Non-pigmented ciliary epithelial cell (primary cell): Measurements from ENCODE around the gene HLA-DPB1.
"Not testable (repeated sequence)": the region's sequence is repeated elsewhere in the genome, so short reads cannot be mapped to it uniquely, and the experiment has no call there.

Source experiments
- DNase-seq: peaks from one replicate; pipeline ENCODE4 v3.0.0-alpha.2; 2010; ENCODE audit warnings: low read depth

HLA-DPB1 gene

DNA sequence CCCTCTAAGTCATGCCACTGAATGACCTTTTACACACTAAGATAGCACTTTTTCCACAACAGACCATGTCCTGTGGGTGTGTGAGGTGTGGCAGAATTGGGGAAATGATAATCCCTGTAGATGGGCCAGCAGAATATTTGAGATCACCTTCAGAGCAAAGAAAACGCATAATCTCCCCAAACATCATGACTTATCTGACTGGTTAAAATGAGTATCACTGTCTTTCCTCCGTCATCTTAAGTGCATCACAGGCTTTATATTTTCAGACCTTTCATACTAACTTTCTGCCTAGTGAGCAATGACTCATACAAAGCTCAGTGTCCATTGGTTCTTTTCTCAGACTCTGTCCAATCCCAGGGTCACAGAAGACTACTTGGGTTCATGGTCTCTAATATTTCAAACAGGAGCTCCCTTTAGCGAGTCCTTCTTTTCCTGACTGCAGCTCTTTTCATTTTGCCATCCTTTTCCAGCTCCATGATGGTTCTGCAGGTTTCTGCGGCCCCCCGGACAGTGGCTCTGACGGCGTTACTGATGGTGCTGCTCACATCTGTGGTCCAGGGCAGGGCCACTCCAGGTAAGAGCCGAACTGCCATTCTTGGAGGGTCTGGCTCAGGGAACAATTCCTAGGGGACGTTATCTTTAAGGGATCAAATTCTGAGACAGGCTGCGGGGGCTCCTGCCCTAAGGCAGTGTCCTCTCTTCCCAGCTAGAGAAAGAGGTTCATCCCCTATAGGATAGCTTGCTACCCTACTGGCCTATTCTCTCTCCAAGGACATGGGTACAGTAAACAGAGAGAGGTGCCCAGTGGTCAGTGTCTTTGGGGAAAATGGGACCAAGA lies at the start of gene HLA-DPB1:
HLA-DPB1 (plus strand) TSS at position 423 of the 838 bp plus-strand sequence; CDS start at position 475, 52 bp downstream.
- peak; percentile 20 for DNase-seq

DNA sequence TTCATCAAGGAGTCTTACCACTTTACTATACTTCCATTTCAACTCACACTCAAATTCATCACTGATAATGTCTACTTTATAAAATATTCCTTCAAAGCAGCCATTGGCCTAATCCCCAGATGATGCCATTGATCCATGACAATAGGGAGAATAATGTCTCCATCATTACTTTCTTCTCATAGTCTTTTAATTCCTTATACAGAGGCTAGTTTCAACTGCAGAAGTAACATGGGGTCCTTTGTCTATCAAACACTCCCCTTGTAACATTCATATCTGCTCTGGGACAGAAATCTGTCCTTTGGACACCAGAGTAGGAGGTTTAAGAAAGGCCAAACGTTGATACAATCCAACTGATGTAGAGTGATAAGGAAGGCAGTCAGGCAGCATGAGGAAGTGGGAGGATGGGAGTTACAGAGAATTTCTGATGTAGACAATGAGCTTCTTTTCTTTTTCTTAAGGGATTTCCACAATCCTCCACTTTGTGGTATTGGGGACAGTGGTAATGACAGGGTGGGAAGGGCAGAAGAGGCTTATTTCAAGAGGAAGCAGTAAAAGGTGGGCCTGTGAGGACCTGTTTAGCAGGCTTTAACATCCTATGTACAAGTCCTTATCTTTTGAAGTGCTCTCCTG lies 47.5 kb upstream of the HLA-DPB1 start:
- no peak for DNase-seq

DNA sequence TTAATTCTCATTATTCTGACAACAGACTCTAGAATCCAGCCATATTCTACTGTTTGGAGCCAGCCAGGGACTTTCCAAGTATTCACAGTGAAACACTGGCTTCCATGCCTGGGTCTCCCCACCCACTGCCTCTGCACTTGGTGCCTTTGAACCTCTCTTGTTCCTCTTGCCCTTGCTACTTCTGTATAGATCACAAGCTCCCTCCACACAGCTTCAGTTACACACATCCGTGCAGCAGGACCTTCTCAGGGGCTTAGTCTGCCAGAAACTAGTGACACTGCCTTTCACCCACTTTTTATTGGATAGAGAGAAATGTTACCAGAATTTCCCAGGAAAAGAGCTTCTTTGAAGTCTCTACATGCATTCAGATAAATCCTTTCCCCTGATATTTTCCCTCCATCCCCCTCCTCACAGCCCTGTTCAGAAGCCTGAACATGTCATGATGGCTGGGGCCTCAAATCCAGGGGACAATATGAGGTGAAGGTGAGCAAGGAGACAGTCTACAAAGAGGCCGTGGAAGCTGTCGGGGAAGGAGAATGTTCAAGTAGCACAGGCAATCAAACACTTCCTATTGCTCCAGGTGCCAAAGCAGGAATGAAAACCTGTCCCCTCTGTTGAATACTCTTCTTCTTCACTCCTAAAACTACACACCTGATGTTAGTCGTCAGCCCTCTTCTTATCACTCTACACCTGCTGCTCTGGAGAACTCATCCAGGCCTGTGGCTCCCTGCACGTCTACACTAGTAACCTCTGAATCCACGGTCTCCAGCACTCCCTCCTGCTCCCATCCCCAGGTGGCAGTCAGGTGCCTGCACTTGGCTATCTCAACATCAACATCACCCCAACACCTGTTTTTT lies 46.2 kb upstream of the HLA-DPB1 start:
- no peak for DNase-seq

DNA sequence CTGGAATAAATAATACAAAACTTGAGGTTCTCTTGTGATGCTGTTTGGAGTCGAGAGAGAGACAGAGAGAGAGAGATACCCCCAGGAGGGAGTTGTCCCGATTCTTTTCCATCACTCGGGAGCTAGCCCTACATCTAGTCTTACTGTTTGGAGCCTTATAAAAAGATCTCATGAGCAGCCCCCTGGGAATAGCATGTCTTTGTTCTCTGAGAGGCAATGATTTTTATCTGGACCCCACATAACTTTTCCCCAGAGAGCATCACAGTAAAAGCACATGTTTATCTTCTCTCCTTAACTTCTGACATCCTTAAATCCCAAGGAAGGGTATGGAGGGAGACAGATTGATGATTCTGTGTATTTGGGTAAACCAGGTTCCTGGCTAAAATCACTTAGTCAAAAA lies 45.5 kb upstream of the HLA-DPB1 start:
- no peak for DNase-seq

DNA sequence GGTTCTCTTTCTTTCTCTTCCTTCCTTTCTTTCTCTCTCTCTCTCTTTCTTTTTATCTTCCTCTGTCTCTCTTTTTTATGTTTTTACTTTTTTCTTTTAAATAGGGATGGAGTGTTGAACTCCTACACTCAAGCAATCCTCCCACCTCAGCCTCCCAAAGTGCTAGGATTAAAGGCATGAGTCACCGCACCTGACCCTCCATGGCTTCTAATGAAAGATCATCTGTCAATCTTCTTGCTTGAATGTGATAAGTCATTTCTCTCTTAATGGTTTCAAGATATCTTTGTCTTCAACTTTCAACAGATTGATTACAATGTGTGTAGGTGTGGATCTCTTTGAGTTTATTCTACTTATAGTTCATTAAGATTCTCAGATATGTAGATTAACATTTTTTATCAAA lies 41.2 kb upstream of the HLA-DPB1 start:
- DNase-seq = no peak

DNA sequence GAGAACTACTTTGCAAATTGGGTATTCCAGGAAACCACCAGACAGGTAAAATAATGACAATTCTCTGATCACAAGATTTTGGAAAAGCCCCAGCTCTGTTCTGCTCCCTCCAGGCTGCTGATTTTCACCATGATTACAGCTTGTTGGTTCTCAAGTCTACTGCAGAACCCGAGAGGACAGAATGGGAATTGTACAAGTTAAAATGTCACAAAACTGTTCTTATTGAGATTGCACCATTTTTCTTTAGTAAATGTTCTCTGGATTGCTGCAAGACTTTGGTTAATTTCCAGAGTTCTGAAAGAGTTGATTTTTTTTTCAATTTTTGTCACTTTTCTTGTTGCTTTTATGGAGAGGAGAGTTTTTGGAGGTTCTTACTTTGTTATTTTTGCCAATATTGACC lies 39.3 kb upstream of the HLA-DPB1 start:
- DNase-seq = no peak

DNA sequence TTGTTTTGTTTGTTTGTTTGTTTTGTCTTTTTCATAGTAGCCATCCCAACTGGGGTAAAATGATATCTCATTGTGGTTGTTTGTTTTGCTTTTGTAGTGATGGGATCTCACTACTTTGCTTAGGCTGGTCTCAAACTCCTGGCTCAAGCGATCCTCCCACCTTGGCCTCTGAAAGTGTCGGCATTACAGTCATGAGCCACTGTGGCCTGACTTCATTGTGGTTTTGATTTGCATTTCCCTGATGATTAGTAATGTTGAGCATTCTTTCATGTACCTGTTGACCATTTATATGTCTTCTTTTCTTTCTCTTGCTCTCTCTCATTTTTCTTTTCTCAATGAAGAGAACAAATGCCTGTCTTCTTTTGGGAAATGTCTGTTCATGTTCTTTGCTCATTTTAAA lies 35.6 kb upstream of the HLA-DPB1 start:
- no peak for DNase-seq

DNA sequence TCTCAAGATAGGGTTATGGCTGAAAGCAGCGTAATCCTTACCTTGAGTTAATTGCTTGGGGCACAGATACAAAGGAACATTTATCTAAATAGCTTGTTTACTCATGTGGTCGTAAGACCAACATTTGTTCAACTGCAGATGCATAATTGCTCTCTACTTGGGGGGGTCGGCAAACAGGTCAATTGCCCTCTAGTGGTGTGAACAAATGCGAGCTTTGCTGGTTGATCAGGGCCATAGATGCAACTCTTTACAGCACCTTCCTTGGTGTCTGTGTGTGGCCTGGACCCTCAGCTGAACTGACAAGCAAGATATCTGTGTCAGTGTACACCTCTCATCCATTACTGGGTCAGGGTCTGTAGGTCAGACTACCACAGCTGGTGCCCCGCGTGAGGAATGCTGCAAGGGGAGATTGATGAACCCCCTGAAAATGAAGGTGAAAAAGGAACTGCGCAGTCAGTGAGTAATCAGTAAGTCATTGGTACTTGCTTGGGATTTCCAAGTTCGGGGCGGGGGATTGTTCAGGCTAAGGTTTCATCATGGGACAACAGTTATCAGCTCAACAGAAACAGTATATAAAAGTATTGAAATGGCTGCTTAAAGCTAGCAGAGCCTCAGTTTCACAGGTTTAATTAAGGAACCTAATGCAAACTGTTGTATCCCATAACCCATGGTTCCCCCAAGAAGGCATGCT lies 26.3 kb upstream of the HLA-DPB1 start:
- no peak for DNase-seq

DNA sequence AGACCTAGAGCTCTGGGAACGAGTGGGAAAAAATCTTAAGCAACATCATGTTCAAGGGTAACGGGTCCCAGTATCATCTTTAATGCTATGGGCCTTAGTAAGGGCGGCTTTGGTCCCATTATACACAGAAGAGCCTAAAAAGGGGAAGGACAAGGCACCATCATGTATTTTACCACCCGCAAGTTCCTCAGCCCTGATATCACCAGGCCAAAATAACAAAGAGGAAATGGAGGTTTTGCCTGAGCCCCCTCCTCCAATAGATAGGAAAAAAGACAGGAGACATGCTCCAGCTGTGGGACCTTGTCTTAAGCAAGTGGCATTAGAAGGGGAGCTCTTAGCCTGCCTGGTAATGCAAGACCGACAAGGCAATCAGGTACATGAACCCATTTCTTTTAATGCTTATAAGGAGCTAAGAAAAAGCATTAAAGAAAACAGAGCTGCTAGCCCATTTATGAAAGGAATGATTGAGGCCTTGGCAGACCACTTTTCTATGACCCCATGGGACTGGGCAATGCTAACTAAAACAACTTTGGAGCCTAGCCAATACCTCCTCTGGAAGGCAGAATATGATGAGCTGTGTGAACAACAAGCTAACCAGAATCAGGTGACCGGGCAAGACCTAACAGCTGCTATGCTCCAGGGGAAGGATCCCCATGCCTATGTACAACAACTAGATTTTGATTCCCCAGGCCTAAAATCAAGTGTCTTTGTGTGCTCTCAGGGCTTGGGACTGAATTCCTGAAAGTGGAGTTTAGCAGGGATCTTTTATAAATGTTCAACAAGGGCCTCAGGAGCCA lies 25.6 kb upstream of the HLA-DPB1 start:
- no peak for DNase-seq

DNA sequence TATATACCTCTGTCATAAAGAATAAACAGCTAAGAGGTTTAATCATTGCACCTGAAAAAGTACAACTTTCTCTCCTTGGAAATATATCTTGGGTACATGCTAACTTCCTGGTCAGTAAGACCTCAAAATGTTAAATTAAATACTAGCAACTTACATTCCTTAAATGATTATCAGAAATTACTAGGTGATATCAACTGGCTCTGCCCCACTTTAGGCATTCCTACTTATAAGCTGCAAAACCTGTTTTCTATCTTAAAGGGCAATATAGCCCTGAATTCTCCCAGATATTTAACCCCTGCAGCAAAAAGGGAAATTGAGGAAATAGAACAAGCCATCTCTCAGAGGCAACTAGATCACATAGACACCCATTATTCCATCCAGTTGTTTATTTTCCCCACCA lies 23.2 kb upstream of the HLA-DPB1 start:
- DNase-seq = no peak

DNA sequence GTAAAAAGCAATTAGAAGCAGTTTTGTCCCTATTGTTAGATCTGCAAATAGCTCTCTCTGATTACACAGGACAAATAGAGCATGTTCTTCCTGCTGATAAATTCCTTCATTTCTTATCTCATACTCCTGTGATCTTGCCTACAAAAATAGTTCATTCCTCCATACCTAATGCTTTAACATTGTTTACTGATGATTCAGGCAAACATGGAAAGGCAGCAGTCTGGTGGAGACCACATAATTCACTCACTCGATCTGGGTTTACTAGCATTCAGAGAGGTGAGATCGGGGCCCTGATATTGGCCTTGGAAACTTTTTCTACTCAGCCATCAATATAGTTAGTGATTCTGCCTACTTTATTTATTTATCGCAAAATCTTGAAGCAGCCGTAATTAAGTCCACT lies 22.6 kb upstream of the HLA-DPB1 start:
- no peak for DNase-seq

DNA sequence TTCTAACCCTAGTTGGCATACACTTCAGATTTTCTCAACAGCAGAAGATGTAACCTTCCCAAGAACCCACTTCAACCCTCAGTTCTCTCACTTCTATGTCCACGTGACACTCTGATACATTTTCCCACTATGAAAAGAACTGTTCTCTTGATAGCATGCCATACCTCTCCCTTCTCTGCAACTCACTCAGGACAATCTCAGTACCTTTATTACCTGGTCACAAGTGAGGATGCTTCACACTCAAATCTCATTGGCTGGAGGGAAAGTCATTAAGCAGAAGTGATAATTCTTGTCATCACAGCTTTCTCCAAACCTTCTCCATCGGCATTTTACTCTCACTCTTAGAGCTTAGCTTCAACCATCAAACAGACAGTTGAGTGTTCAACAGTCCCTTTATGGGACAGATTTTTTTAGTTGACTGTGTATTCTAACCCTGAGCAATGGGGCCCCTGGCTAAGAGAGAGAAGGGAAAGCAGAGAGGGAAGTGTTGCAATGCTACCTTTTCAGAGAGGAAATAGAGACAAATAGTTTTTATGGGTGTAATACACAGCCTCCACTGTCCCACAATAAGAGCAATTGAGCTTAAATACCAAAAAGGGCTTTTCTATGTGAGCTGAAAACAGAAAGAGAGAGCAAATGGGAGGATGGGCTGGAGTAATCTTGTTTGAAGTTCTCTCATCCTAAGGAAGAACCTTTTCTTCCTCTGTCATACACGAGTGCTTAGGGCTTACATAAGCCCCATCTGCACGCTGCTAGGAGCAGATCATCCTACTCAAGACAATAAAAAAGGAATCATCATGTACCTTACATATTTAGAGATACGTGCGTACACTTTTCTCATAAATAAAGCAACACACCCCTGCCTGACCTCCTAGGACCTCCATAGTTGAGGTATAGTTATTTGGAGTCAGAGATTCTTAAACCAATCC lies 18.3 kb upstream of the HLA-DPB1 start:
- DNase-seq = no peak

DNA sequence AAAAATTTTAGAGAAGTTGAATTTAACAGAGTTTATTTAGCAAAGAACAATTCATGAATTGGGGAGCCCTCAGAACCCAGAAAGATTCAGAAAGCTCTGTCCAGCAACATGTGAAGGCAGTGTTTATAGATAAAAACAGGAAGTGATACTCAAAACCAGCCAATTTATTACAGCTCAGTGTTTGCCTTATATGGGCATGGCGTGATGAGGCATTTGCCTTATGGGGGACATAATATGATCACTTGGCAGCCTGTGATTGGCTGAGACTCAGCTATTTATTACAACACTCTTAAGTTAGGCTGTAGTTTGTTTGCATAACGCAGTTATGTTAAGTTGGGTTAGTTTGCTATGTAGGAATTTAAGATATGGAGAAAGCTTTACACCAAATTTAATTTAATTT lies 13.8 kb upstream of the HLA-DPB1 start:
- DNase-seq = no peak

DNA sequence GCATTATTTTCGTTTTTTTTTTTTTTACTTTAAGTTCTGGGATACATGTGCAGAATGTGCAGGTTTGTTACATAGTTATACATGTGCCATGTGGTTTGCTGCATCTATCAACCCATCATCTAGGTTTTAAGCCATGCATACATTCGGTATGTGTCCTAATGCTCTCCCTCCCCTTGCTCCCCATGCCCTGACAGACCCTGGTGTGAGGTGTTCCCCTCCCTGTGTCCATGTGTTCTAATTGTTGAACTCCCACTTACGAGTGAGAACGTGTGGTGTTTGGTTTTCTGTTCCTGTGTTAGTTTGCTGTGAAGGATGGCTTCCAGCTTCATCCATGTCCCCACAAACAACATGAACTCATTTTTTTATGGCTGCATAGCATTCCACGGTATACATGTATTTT lies 12.4 kb upstream of the HLA-DPB1 start:
- not testable (repeated sequence) for DNase-seq

DNA sequence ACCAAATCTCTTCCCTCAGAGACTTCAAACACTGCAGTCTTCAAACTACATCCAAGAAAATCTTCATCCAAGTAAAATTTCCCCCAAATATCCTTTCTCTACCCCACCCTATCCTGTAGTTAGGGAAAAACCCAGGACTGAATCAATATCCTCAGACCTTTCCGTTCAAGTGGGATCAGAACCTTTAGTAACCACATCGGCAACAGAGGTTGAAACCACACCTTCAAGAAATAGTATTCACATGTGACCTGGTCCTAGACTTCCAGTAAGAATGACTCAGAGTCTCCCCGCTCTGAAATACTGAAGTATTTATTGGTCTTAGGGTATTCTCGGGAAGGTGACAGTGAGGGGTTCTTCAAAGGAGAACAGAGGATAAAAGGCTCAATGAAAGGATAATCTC lies 11.1 kb upstream of the HLA-DPB1 start:
- DNase-seq = no peak

DNA sequence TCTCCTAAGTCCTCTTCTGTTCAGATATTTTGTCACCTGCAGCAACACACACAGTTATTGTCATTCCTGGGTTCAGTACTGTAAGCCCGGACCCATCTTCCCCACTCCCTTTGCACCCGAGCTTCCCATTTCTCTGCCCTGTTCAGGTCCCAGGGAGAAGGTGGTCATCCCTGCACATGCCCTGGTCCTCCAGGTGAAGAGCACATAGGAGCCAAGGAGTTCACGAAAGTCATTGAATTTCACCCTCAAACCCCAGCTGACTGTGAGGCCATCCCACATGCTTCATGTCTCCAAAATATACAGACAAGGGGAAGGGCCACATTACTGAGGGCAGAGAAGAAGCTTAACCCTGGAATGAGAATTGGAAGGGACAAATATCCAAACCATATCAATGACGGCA lies 10.5 kb upstream of the HLA-DPB1 start:
- no peak for DNase-seq

DNA sequence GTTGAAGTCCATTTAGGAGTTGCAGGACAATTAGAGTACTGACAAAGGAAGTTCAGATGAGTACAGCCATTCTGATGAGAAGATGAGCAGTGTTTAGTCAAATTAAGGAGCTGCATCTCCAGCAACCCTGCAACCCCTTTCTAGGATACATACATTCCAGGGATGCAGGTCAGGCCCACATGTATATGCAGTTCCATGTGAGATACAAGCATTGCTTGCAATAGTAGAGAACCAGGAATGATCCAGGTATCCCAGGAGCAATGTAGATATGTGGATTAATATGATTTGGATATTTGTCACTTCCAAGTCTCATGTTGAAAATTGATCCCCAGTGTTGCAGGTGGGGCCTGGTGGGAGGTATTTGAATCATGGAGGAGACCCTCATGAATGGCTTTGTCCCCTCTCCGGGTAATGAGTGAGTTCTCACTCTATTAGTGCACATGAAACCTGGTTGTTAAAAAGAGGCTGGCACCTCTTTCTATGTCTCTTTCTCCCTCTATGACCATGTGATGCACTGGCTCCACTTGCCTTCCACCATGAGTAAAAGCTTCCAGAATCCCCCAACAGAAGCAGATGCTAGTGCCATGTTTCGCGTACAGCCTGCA lies 8.8 kb upstream of the HLA-DPB1 start:
- DNase-seq = no peak

DNA sequence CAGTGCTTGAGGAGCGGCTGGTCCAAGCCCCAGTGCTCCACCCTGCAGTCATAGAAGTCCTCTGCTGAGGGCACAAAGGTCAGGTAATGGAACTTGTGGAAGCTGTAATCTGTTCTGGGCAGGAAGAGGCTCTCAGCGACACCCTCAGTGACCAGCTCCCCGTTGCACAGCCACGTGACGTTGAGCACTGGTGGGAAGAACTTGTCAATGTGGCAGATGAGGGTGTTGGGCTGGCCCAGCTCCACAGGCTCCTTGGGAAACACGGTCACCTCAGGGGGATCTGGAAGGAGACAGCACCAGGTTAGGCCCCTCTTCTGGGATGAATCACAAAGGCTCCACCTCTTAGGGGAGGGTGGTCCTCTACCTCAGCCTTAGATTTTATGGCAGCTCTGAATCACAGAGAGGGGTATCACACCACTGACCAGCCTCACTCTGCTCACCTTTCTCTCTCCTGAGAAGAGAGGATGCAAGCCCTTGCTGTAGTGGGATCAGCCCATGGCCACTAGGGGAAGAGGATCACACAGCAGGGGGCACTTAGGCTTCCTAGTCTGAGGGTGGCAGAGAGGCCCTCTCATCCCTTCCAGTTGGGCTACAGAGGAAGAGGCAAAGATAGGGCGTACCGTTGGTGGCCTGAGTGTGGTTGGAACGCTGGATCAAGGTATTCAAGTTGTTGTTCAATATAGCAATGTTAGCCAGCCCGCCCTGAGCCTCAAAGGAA lies 6.6 kb upstream of the HLA-DPB1 start:
- no peak for DNase-seq

DNA sequence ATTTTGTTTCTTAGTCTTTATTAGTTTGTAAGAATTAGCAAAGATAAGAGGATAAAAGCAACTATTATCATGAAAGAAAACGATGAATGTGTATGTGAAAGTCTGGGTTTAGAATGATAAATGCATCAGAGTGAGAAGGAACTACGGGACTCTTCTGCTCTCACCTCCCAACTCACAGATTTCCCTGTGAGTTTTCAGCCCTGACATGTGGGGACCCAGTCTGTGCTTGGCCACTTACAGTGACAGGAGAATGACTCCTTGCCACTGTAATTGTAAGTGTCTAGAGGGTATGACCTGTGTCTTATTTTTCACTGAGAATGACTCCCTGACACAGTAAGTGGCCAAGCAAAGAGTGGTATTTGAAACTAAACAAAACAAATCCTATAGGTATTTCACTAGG lies 4.9 kb upstream of the HLA-DPB1 start:
- no peak for DNase-seq
